Prostate gland (tissue), 2 donors: ENCODE measurements around the gene ITGA3.

Experiments used
- CTCF ChIP-seq, 4 experiments: fragments of 200-600 bp in 2 of 4; fragments of 450-650 bp in 2 of 4; sonication (generic) in 2 of 4; IDR thresholded peaks; 1 replicate in 3 of 4; 2 replicates in 1 of 4; pipeline ENCODE4 v1.5.1; 2016 to 2019; ENCODE audit warnings: antibody characterized with exemption in 4 of 4, mild to moderate bottlenecking in 2 of 4, moderate library complexity in 2 of 4
- POLR2AphosphoS5 ChIP-seq: sonication (generic); formaldehyde crosslinking; IDR thresholded peaks from one replicate; pipeline ENCODE4 v1.6.1; 2017; ENCODE audit warnings: antibody characterized with exemption

- no peak for TF ChIP-seq POLR2AphosphoS5
- no peak for TF ChIP-seq CTCF (IDR thresholded peaks at IDR 0.05)
Measured at GRCh38 chr17:50056961-50057330, 1.0 kb downstream of the ITGA3 start.
